HG03064 (cell line): ENCODE measurements around the gene ZFP3.
"Not testable (repeated sequence)": the region's sequence is repeated elsewhere in the genome, so short reads cannot be mapped to it uniquely, and the experiment has no call there.

Experiments used
- ATAC-seq: cut with Tn5 transposase; IDR thresholded peaks from one replicate; pipeline ENCODE4 v1.9.1; 2021; ENCODE audit warnings: low read depth; ENCODE audit not compliant: unreplicated experiment

The ZFP3 gene

GRCh38 chr17:5078106-5079028 is at the start of gene ZFP3:
TSS of gene ZFP3 (plus strand) at chr17:5078467. CDS start at chr17:5091505, 13,038 bp downstream.
- ATAC-seq = no peak

- ATAC-seq = not testable (repeated sequence)
These were observed 48.1 kb upstream of the ZFP3 start for GRCh38 chr17:5030168-5030567.

GRCh38 chr17:5031365-5032082 is 46.7 kb upstream of the ZFP3 start:
- no peak for ATAC-seq

GRCh38 chr17:5032865-5033264 is 45.4 kb upstream of the ZFP3 start:
- no peak for ATAC-seq

- ATAC-seq = no peak
These were observed 44.8 kb upstream of the ZFP3 start for GRCh38 chr17:5033352-5034015.

- no peak for ATAC-seq
These were observed 44.2 kb upstream of the ZFP3 start for GRCh38 chr17:5034063-5034462.

GRCh38 chr17:5034651-5035050 is 43.6 kb upstream of the ZFP3 start:
- no peak for ATAC-seq

GRCh38 chr17:5035315-5035714 is 43.0 kb upstream of the ZFP3 start, which contains the start of gene SLC52A1:
TSS of gene SLC52A1 (minus strand) at chr17:5035426. CDS start at chr17:5034606, 820 bp downstream.
- ATAC-seq = no peak

- ATAC-seq = no peak
These were observed 35.9 kb upstream of the ZFP3 start for GRCh38 chr17:5042157-5043022.

GRCh38 chr17:5043524-5043923 is 34.7 kb upstream of the ZFP3 start:
- no peak for ATAC-seq

GRCh38 chr17:5044630-5045029 is 33.6 kb upstream of the ZFP3 start:
- ATAC-seq = no peak

- no peak for ATAC-seq
These were observed 32.8 kb upstream of the ZFP3 start for GRCh38 chr17:5045496-5045895.

GRCh38 chr17:5047446-5047845 is 30.8 kb upstream of the ZFP3 start:
- ATAC-seq = no peak

GRCh38 chr17:5049314-5049841 is 28.9 kb upstream of the ZFP3 start:
- ATAC-seq = no peak

- no peak for ATAC-seq
These were observed 28.0 kb upstream of the ZFP3 start for GRCh38 chr17:5050278-5050677.

GRCh38 chr17:5055543-5055942 is 22.7 kb upstream of the ZFP3 start:
- ATAC-seq = no peak

- no peak for ATAC-seq
These were observed 13.0 kb upstream of the ZFP3 start for GRCh38 chr17:5065227-5065744.

- no peak for ATAC-seq
These were observed 10.0 kb upstream of the ZFP3 start for GRCh38 chr17:5068236-5068635.

- ATAC-seq = no peak
These were observed 8.5 kb upstream of the ZFP3 start for GRCh38 chr17:5069724-5070123.

GRCh38 chr17:5075472-5075871 is 2.8 kb upstream of the ZFP3 start:
- ATAC-seq = not testable (repeated sequence)
